Chondrocyte (in vitro differentiated cells): ENCODE results near the gene KHDC1. TPM values are rescaled to one million over a fixed set of nuclear protein-coding genes. Genes with fewer than 3 reads are reported as not detected.
"Not testable (repeated sequence)": the region's sequence is repeated elsewhere in the genome, so short reads cannot be mapped to it uniquely, and the experiment has no call there.

Source experiments
- DNase-seq: peaks from one replicate; pipeline ENCODE4 v3.0.0; 2021; ENCODE audit warnings: mixed read lengths, low spot score
- H3K27ac Mint-ChIP-seq: one replicate; pipeline ENCODE4 v1.8.0; 2021; ENCODE audit warnings: mild to moderate bottlenecking, moderate library complexity, mixed read lengths; ENCODE audit not compliant: unreplicated experiment
- H3K27me3 Mint-ChIP-seq: 2 replicates; pipeline ENCODE4 v1.8.0; 2021; ENCODE audit warnings: low read depth, mixed read lengths
- H3K36me3 Mint-ChIP-seq: 2 replicates; pipeline ENCODE4 v1.8.0; 2021; ENCODE audit warnings: low read depth, mixed read lengths
- H3K4me1 Mint-ChIP-seq: 2 replicates; pipeline ENCODE4 v1.8.0; 2021; ENCODE audit warnings: low read depth, mild to moderate bottlenecking, mixed read lengths
- H3K4me3 Mint-ChIP-seq: one replicate; pipeline ENCODE4 v1.8.0; 2021; ENCODE audit warnings: mild to moderate bottlenecking, moderate library complexity, mixed read lengths; ENCODE audit not compliant: unreplicated experiment
- H3K9me3 Mint-ChIP-seq: 2 replicates; pipeline ENCODE4 v1.8.0; 2021; ENCODE audit warnings: low read depth, mixed read lengths
- CTCF ChIP-seq: fragments of 200-600 bp; sonication (generic); IDR thresholded peaks from 2 replicates; pipeline ENCODE4 v1.5.0; 2021; ENCODE audit warnings: antibody characterized with exemption, mild to moderate bottlenecking, moderate library complexity
- long read RNA-seq: library from polyadenylated mRNA; stranded (forward); transcript quantifications from one replicate; pipeline ENCODE4 v2.0.0, GENCODE V29; 2021
- total RNA-seq: library from RNA; stranded (reverse); gene quantifications from 3 replicates; pipeline ENCODE4 v1.2.1, GENCODE V29; 2021

The KHDC1 gene, protein sequence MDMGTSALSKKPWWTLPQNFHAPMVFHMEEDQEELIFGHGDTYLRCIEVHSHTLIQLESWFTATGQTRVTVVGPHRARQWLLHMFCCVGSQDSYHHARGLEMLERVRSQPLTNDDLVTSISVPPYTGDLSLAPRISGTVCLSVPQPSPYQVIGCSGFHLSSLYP
- total RNA-seq = 4.0 to 4.5 TPM (median 4.3 TPM) in 3 replicates
- long read RNA-seq, partial matches to known transcripts = 0 of 14 reads
- long read RNA-seq, other reads (novel, unspliced or antisense) = 4 of 14 reads

DNA sequence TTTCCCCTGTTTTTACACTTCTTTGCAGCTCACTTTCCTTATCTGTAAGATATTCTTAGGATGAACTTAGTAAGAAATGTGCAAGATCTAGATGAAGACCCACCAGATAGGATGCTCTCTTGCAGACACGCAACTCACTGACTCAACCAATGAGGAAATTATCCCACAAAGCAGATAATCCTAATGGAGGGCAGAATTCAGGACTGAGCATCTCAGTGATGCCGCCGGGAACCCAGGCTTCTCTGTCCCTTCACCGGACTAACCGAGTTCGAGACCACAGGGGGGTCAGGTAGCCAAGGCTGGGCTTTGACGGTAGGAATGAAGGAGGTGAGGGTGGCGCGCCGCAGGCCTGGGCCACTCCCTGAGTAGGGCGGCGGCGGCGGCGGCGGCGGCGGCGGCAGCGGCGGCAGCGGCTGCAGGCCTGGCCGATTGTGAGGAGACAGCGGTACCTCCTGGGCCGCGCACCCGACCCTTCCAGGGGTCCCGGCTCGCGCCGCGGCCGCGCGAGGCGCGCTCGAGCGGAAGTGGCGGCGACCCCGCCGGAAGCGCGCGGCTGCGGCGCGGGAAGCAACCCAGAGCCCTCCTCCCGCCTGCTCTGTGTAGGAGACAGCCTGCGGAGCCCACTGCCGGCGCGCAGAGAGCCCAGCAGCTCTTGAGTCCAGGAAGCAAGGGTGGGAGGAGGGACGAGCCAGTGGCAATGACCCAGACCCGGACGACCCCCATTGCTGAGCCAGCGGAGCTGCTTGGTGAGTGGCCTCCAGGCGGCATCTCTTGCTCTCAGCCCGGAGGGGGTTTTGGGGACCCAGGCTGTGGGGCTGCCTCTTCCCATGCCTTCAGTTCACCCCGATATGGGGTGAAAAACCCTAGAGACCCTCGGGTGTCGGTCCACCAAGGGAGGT lies at the start of gene KHDC1:
Gene KHDC1 (minus strand): TSS at position 526 of the 899 bp plus-strand sequence. CDS start 20,679 bp downstream, outside the sequence.
- peak; percentile 35 for TF ChIP-seq CTCF
- Mint-ChIP-seq H3K4me1 (peaks cover 14% of the 10 kb centered on the region), H3K36me3 (peaks cover 2% of the 10 kb centered on the region)

DNA sequence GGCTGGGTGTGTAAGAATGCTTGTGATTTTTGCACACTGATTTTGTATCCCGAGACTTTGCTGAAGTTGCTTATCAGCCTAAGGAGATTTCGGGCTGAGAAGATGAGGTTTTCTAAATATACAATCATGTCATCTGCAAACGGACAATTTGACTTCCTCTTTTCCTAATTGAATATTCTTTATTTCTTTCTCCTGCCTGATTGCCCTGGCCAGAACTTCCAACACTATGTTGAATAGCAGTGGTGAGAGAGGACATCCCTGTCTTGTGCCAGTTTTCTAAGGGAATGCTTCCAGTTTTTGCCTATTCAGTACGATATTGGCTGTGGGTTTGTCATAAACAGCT lies 47.5 kb upstream of the KHDC1 start:
- DNase-seq, H3K36me3 Mint-ChIP-seq, H3K27me3 Mint-ChIP-seq, H3K9me3 Mint-ChIP-seq: not testable (repeated sequence)
- peak; percentile 36 for TF ChIP-seq CTCF
- peak overlapping the region; percentile 93 for H3K27ac Mint-ChIP-seq
- peak overlapping the region; percentile 96 for H3K4me3 Mint-ChIP-seq
- H3K4me1 Mint-ChIP-seq = peaks cover 35% of the 10 kb centered on the region

More for the DNA sequence above, at the start of gene KHDC1:
- Mint-ChIP-seq H3K27me3 (no peaks in the 10 kb centered on the region), H3K4me3 (peak within 1 kb of the TSS; percentile 71), H3K9me3 (no peaks in the 10 kb centered on the region), H3K27ac (peak within 1 kb of the TSS; percentile 33)
- no peak for DNase-seq

GRCh38 chr6:73309785-73310502 lies 46.9 kb upstream of the KHDC1 start:
- Mint-ChIP-seq H3K9me3 (peaks cover 3% of the 10 kb centered on the region), H3K4me1 (peaks cover 35% of the 10 kb centered on the region), H3K4me3 (peak overlapping the region; percentile 96), H3K27ac (peak overlapping the region; percentile 93), H3K27me3 (no peaks in the 10 kb centered on the region), H3K36me3 (peaks cover 8% of the 10 kb centered on the region)
- peak; percentile 86 for TF ChIP-seq CTCF
- no peak for DNase-seq

GRCh38 chr6:73309535-73309784 lies 46.5 kb upstream of the KHDC1 start:
- peaks cover 3% of the 10 kb centered on the region for H3K9me3 Mint-ChIP-seq
- peaks cover 35% of the 10 kb centered on the region for H3K4me1 Mint-ChIP-seq
- peaks cover 8% of the 10 kb centered on the region for H3K36me3 Mint-ChIP-seq
- no peak for DNase-seq
- peak overlapping the region; percentile 96 for H3K4me3 Mint-ChIP-seq
- TF ChIP-seq CTCF = no peak
- no peaks in the 10 kb centered on the region for H3K27me3 Mint-ChIP-seq
- H3K27ac Mint-ChIP-seq = peak overlapping the region; percentile 93
